GM12892 (cell line): Measurements from ENCODE around the gene EXOC6B.

Experiments
- POLR2A ChIP-seq: IDR thresholded peaks from 2 replicates; pipeline ENCODE4 v1.6.1; 2011; ENCODE audit warnings: low read depth, low read length, control low read depth
- POLR2AphosphoS5 ChIP-seq: IDR thresholded peaks from 2 replicates; pipeline ENCODE4 v1.6.1; 2011; ENCODE audit warnings: low read depth, low read length, control low read depth
- TAF1 ChIP-seq: IDR thresholded peaks from 2 replicates; pipeline ENCODE4 v1.6.1; 2011; ENCODE audit warnings: low read depth, mild to moderate bottlenecking, control low read depth, low read length, borderline replicate concordance

DNA sequence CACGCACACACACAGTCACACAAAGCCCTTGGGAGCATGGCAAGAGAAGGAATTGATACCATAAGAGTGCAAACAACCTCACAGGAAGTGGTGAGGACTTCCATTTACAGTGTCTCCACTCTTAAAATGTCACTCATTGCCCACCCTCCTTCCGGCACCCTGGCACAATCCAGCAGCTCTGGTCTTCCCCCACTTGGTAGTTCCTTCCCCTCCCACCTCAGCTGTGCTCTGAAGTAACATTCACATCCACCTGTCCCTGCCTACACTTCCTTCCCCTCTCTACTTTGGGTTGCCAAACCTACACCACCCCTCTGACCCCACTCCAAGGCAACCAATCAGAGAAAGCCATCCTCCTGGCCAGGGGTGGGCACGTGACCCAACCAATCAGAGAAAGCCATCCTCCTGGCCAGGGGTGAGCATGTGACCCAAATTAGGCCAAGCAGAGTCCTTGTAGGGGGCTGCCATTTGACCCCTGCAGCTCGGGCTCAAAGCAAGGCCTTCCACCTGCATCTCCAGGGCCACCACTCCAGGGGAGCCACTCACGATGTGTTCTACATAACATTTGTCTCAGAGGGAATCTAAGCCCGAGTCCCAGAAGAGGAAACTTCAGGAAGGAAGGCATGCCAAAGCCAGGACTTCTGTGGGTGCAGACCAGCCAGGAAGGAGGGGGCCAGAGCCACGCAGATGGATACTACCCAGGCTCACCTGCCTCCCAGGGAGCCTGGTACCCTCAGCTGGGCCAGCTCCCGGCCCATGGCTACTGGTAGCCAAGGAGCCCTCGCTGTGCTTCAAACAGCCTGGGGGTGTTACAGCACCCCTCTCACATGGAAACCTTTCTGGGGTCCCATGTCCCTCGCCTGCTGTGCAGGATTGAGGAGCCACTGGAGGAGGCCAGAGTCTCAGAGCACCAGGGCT, 699.4 kb downstream of the EXOC6B start:
- TF ChIP-seq POLR2A, result no peak
- no peak for TF ChIP-seq POLR2AphosphoS5
- TF ChIP-seq TAF1, result no peak
